ENCODE results near the gene LPAR2.

LPAR2 gene

DNA sequence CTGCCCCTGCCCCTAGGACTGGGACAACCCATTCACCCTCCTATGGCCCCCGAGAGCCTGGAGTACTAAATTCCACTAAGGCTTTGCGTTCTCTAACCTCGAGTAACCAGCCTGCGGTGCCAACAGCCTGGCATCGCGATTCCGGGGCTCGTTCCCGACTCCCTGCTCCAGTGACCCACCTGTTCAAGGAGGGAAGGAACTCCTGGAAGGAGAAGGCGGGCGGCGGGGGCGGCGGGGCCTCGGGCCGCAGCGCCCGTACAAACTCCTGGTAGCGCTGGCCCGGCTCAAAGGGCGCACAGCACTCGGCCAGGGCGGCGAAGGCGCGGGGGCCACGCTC, 9.1 kb upstream of the LPAR2 start:
- peaks cover 57% of the 10 kb centered on the region for H3K36me3 ChIP-seq (ENCODE audit: control insufficient read depth, insufficient read depth, low read length)
- TF ChIP-seq, protein P1, sequence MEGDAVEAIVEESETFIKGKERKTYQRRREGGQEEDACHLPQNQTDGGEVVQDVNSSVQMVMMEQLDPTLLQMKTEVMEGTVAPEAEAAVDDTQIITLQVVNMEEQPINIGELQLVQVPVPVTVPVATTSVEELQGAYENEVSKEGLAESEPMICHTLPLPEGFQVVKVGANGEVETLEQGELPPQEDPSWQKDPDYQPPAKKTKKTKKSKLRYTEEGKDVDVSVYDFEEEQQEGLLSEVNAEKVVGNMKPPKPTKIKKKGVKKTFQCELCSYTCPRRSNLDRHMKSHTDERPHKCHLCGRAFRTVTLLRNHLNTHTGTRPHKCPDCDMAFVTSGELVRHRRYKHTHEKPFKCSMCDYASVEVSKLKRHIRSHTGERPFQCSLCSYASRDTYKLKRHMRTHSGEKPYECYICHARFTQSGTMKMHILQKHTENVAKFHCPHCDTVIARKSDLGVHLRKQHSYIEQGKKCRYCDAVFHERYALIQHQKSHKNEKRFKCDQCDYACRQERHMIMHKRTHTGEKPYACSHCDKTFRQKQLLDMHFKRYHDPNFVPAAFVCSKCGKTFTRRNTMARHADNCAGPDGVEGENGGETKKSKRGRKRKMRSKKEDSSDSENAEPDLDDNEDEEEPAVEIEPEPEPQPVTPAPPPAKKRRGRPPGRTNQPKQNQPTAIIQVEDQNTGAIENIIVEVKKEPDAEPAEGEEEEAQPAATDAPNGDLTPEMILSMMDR (IDR thresholded peaks at IDR 0.05; ENCODE audit: insufficient read depth, low read length, poor library complexity, severe bottlenecking), result no peak
- no peak for DNase-seq (ENCODE audit: extremely low read depth, insufficient read length)
- H3K4me3 ChIP-seq (replicated peaks; ENCODE audit: low read depth, low read length), result no peak overlapping the region
- H3K27me3 ChIP-seq (replicated peaks; ENCODE audit: control insufficient read depth, insufficient read depth, low read length), result no peaks in the 10 kb centered on the region

GRCh38 chr19:19636573-19637185, 8.7 kb upstream of the LPAR2 start:
- Histone ChIP-seq H3K36me3 (ENCODE audit: control insufficient read depth, insufficient read depth, low read length) (peaks cover 55% of the 10 kb centered on the region), H3K27me3 (replicated peaks; ENCODE audit: control insufficient read depth, insufficient read depth, low read length) (no peaks in the 10 kb centered on the region), H3K4me3 (replicated peaks; ENCODE audit: low read depth, low read length) (no peak overlapping the region)
- no peak for DNase-seq (ENCODE audit: extremely low read depth, insufficient read length)
- TF ChIP-seq, protein P1 (IDR thresholded peaks at IDR 0.05; ENCODE audit: insufficient read depth, low read length, poor library complexity, severe bottlenecking), result no peak

DNA sequence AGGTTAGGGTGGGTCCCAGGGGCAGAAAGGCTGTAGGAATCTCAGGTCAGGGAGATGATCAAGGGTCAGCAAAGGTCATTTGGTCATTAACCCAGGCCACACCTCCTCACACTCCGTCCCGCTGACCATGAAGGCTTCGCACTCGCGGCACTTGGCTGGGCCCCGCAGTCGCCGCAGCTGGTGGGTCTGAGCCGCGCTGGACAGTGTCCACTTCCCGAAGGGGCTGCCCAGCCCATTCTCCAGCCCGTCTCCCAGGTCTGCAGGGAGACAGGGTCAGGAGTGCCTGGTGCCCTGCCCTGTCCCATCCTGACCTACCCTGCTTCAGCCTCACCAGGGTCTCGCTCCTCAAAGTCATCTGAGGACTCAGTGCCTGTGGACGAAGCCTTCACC, 7.3 kb upstream of the LPAR2 start:
- Histone ChIP-seq H3K36me3 (ENCODE audit: control insufficient read depth, insufficient read depth, low read length) (peaks cover 57% of the 10 kb centered on the region), H3K4me3 (replicated peaks; ENCODE audit: low read depth, low read length) (no peak overlapping the region), H3K27me3 (replicated peaks; ENCODE audit: control insufficient read depth, insufficient read depth, low read length) (no peaks in the 10 kb centered on the region)
- DNase-seq (ENCODE audit: extremely low read depth, insufficient read length), result no peak
- TF ChIP-seq, protein P1 (IDR thresholded peaks at IDR 0.05; ENCODE audit: insufficient read depth, low read length, poor library complexity, severe bottlenecking), result no peak

DNA sequence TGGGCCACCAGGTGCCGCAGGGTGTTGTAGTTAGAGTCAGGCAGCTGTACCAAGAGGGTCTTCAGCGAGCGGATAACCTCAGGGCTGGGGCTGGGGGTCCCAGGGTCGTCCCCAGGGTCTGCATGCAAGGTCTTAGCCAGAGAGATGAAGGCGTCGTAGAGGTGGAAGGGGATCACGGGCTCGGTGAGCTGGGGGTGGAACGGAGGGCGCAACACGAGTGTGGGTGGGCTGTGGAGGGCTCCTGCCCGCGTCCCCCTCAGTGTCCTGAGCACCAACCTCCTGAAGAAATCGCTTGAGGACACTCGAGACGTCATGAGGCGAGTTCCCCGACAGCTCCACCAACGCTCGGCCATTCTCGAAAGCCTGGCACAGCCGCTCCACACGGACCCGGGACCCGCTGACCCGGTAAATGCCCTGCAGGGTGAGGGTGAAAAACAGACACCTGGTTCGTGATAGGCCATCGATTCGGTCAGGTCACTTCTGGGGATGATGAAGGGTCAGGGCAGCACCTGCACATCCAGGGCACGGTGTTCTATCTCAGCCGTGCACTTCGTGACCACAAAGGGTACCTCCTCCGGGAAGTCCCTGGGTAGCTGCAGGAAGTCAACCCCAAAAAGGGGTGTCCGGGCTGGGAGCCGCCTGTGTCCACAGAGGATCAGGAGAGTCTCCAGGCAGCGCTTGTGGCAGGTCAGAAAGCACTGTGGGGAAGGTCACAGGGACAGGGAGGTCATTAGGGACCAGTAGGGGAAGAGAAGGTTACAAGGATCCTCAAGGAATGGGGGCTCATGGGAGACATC, 6.7 kb upstream of the LPAR2 start:
- peaks cover 57% of the 10 kb centered on the region for H3K36me3 ChIP-seq (ENCODE audit: control insufficient read depth, insufficient read depth, low read length)
- H3K27me3 ChIP-seq (replicated peaks; ENCODE audit: control insufficient read depth, insufficient read depth, low read length), result no peaks in the 10 kb centered on the region
- no peak overlapping the region for H3K4me3 ChIP-seq (replicated peaks; ENCODE audit: low read depth, low read length)
- DNase-seq (ENCODE audit: extremely low read depth, insufficient read length), result no peak
- TF ChIP-seq, protein P1 (IDR thresholded peaks at IDR 0.05; ENCODE audit: insufficient read depth, low read length, poor library complexity, severe bottlenecking), result no peak

DNA sequence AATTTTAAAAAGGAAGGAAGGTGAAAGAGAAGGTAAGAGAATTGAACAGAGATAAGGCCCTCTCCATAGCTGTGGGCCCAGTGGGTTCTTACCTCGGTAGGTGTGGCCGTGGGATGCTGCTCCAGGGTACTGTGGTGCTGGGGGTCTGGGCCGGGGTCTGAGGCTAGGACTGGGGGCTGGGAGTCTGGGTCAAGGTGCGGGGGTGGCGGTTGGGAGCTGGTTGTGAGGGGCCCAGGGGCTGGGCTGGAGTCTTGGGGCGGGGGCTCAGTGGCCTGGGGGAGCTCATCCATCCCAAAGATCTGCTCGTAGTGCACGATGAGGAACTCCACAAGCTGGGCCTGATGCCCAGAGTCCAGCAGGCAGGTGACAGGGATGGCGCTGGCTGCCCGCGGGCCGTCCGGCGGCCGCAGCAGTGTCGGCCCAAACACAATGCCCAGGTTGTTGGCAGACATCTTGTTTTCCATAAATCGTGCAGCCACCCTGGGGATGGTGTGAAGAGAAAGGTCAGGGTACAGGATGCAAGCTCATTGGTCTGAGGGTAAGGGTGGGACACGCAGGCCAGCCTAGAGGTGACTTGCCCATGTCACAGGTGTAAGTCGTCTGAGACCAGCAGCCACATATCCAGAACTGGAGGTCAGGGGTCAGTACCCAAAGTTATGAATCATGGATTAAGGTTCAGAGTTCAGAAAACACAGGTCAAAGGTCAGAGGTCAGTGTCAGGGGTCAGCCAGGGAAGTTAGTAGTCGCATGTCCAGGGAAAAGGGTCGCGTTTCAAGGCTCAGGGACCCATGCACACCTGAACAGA, 5.9 kb upstream of the LPAR2 start:
- no peak overlapping the region for H3K4me3 ChIP-seq (replicated peaks; ENCODE audit: low read depth, low read length)
- no peak for DNase-seq (ENCODE audit: extremely low read depth, insufficient read length)
- no peaks in the 10 kb centered on the region for H3K27me3 ChIP-seq (replicated peaks; ENCODE audit: control insufficient read depth, insufficient read depth, low read length)
- TF ChIP-seq, protein P1 (IDR thresholded peaks at IDR 0.05; ENCODE audit: insufficient read depth, low read length, poor library complexity, severe bottlenecking), result no peak
- peaks cover 57% of the 10 kb centered on the region for H3K36me3 ChIP-seq (ENCODE audit: control insufficient read depth, insufficient read depth, low read length)

Data from GM06990 (cell line).